Activated CD4-positive, alpha-beta T cell treated with anti-CD3 and anti-CD28 coated beads, Interleukin-2, amount 50 U/mL, for 24 hours (primary cell): ENCODE results near the gene SRRM1.
"Not testable (repeated sequence)": the region's sequence is repeated elsewhere in the genome, so short reads cannot be mapped to it uniquely, and the experiment has no call there.

Experiments
- DNase-seq, 2 donors: peaks; one replicate each; pipeline ENCODE4 v3.0.0-alpha.2; 2020; ENCODE audit warnings: low read depth in 1 of 2, low spot score in 1 of 2

Gene SRRM1

GRCh38 chr1:24643363-24644099, 429 bp downstream of the SRRM1 start:
- DNase-seq = peak; percentile 24 to 36

GRCh38 chr1:24644100-24644384, 940 bp downstream of the SRRM1 start:
- DNase-seq = no peak

DNA sequence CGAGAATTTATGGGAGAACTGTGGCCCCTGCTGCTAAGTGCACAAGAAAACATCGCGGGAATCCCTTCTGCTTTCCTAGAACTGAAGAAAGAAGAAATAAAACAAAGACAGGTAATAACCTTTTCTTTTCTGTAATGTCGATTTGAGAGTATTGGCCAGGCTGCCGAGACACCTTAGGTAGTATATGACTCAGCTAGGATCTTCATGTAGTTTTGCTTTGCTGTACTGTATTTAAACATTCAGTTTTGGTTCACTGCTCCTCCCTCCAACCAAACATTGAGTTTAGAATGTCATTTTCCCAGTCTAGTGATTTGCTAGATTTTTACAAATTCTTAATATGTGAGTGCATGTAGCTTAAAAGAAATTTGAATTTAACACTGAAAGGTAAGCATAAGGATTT, 5.8 kb downstream of the SRRM1 start:
- DNase-seq = no peak

- DNase-seq = no peak
Measured at GRCh38 chr1:24652382-24652781, 9.3 kb downstream of the SRRM1 start.

GRCh38 chr1:24654010-24654409, 10.9 kb downstream of the SRRM1 start:
- DNase-seq = no peak

GRCh38 chr1:24656046-24656445, 12.9 kb downstream of the SRRM1 start:
- no peak for DNase-seq

- no peak for DNase-seq
Measured at GRCh38 chr1:24657781-24658180, 14.7 kb downstream of the SRRM1 start.

DNA sequence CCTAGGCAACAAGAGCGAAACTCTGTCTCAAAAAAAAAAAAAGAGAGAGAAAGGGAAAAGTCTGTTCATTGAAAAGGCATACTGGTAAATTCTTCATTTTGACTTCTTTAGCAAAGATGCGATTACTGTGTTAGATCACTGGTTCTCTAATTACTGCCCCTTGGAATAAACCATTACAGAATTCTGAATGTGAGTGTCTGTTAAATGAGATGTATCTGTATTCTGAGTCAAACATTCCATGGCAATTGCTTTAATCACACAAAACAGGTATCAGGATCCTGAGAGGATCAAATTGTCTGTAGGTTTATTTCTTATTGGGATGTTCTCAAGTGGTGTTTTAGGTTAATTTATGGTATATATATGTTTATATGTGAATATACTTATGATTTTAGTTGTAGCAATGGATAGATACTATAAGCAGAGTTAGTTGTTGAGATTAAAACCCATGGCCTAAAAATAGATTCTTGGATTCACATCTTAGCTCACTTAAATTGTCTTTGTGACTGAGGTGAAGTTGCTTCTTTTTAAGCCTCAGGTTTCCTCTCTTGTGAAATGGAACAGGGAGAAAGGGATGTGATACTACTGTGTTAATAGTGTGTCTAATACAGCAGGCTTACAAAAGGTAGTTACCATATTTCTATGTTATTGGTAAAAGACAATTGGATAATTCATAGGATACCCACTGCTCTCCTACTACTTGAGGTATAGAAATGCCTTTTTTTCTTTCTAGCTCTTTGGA, 16.2 kb downstream of the SRRM1 start:
- DNase-seq = no peak

DNA sequence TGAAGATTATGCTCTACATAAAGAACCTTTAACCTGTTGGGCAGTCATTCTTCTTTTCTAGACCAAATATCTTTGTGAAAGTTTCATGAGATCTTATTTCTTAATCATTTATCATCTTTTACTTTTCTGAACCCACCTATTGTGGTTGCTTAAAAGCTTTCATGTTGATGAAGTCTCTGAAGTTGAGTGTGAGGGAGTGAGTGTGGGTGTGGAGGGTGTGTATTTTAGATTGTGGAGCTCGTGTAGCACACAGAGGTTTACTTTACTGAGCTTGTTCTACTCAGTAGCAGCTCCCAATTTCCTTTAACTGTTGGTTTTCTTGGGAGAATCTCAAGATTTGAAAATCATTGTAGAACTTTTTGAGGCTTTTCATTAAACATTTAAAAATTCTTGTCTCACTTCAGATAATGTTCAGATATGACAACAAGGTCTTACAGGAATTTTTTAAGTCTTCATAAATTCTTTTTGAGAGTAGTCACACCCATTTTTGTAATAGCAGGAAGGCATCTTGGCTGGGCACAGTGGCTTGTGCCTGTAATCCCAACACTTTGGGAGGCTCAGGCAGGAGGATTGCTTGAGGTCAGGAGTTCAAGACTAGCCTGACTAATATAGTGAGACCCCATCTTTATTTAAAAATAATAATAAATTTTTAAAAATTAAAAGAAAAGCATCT, 17.0 kb downstream of the SRRM1 start:
- DNase-seq = no peak

DNA sequence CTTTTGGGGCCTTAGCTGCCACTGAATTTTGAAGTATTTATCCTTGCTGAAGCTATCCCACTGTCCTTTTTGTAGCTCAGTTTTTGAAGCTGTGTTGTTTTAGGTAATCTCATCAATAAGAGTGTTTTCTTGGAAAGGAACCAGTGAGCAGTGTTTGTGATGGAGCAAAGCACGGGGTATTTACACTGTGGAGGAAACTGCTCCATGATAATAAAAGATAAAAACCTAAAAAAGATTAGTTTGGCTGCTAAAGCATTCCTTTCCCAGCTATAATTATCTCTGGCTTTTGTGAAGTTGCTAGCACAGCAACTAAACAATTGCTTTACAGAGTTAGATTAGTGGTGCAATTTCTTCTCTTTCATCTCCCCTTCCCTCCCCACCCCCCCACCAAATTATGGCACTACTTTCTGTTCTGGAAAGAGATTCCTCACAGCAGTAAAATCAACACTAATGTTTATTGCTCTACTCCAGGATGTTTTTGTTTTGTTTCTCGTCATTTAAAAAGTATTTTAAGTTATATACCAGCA, 21.5 kb downstream of the SRRM1 start:
- DNase-seq = no peak

DNA sequence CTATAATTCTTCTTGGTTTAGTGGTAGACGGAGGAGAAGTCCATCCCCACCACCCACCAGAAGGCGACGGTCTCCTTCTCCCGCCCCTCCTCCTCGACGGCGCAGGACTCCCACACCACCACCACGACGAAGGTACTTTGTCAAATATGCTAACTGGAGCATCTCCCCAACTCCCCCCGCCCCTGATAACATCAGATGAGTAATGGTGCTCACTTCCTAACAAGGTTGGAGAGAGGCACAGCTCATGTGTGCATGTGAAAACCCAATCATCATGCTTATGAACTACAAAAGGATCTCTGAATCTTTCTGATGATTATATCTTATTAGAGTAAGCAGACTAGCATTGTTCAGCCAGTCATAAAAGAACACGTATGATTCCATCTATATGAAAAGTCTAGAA, 23.7 kb downstream of the SRRM1 start:
- no peak for DNase-seq

DNA sequence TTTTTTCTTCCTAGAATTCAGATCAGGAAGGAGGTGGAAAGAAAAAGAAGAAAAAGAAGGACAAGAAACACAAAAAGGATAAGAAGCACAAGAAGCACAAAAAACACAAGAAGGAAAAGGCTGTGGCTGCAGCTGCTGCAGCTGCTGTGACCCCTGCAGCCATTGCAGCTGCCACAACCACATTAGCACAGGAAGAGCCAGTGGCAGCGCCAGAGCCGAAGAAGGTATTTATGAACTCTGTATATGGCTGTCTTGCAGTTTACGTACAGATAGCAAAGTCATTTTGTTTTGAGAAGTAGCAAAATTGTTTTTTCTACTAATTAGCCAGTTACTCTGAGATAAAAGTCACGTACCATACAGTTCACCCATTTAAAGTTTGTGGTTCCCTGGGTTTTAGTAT, 28.3 kb downstream of the SRRM1 start:
- DNase-seq = not testable (repeated sequence)

- not testable (repeated sequence) for DNase-seq
Measured at GRCh38 chr1:24672686-24673085, 29.6 kb downstream of the SRRM1 start.

- no peak for DNase-seq
Measured at GRCh38 chr1:24673341-24673740, 30.2 kb downstream of the SRRM1 start.

- not testable (repeated sequence) for DNase-seq
Measured at GRCh38 chr1:24678421-24678820, 35.3 kb downstream of the SRRM1 start.

GRCh38 chr1:24679725-24680124, 36.6 kb downstream of the SRRM1 start:
- no peak for DNase-seq

GRCh38 chr1:24683713-24684162, 40.6 kb downstream of the SRRM1 start:
- no peak for DNase-seq

- no peak for DNase-seq
Measured at GRCh38 chr1:24688033-24688432, 44.9 kb downstream of the SRRM1 start.

GRCh38 chr1:24688621-24689195, 45.6 kb downstream of the SRRM1 start:
- DNase-seq = peak; percentile 25 to 49

- DNase-seq = no peak
Measured at GRCh38 chr1:24691051-24691450, 47.9 kb downstream of the SRRM1 start.

- no peak for DNase-seq
Measured at GRCh38 chr1:24692351-24692980, 49.4 kb downstream of the SRRM1 start.
